ENCODE measurements around the gene BCAT1.
"Not testable (repeated sequence)": the region's sequence is repeated elsewhere in the genome, so short reads cannot be mapped to it uniquely, and the experiment has no call there.

Gene BCAT1

GRCh38 chr12:24947541-24948419 lies 1.1 kb downstream of the BCAT1 start:
- Mint-ChIP-seq H3K27ac (peak overlapping the region; percentile 13), H3K4me3 (peak overlapping the region; percentile 84), H3K36me3 (ENCODE audit: low read depth) (no peaks in the 10 kb centered on the region), H3K27me3 (ENCODE audit: low read depth) (peaks cover 46% of the 10 kb centered on the region), H3K4me1 (ENCODE audit: low read depth) (peaks cover 34% of the 10 kb centered on the region), H3K9me3 (no peaks in the 10 kb centered on the region)
- DNase-seq (ENCODE audit: low spot score) = no peak

- H3K4me3 Mint-ChIP-seq = no peak overlapping the region
- H3K27me3 Mint-ChIP-seq (ENCODE audit: low read depth) = peaks cover 51% of the 10 kb centered on the region
- no peaks in the 10 kb centered on the region for H3K36me3 Mint-ChIP-seq (ENCODE audit: low read depth)
- H3K4me1 Mint-ChIP-seq (ENCODE audit: low read depth) = peaks cover 46% of the 10 kb centered on the region
- no peak for DNase-seq (ENCODE audit: low spot score)
- H3K27ac Mint-ChIP-seq = no peak overlapping the region
- H3K9me3 Mint-ChIP-seq = no peaks in the 10 kb centered on the region
These were observed 3.1 kb downstream of the BCAT1 start for GRCh38 chr12:24945845-24946244.

- Mint-ChIP-seq H3K36me3 (ENCODE audit: low read depth) (no peaks in the 10 kb centered on the region), H3K27ac (no peak overlapping the region), H3K9me3 (no peaks in the 10 kb centered on the region), H3K4me1 (ENCODE audit: low read depth) (peaks cover 41% of the 10 kb centered on the region), H3K27me3 (ENCODE audit: low read depth) (peaks cover 44% of the 10 kb centered on the region), H3K4me3 (no peak overlapping the region)
- no peak for DNase-seq (ENCODE audit: low spot score)
These were observed 3.9 kb downstream of the BCAT1 start for GRCh38 chr12:24945039-24945438.

GRCh38 chr12:24944601-24944975 lies 4.3 kb downstream of the BCAT1 start:
- no peaks in the 10 kb centered on the region for H3K36me3 Mint-ChIP-seq (ENCODE audit: low read depth)
- peaks cover 42% of the 10 kb centered on the region for H3K27me3 Mint-ChIP-seq (ENCODE audit: low read depth)
- peaks cover 40% of the 10 kb centered on the region for H3K4me1 Mint-ChIP-seq (ENCODE audit: low read depth)
- no peak overlapping the region for H3K4me3 Mint-ChIP-seq
- no peak for DNase-seq (ENCODE audit: low spot score)
- no peak overlapping the region for H3K27ac Mint-ChIP-seq
- H3K9me3 Mint-ChIP-seq = no peaks in the 10 kb centered on the region

GRCh38 chr12:24943947-24944600 lies 4.8 kb downstream of the BCAT1 start:
- H3K36me3 Mint-ChIP-seq (ENCODE audit: low read depth) = no peaks in the 10 kb centered on the region
- peaks cover 36% of the 10 kb centered on the region for H3K4me1 Mint-ChIP-seq (ENCODE audit: low read depth)
- H3K4me3 Mint-ChIP-seq = no peak overlapping the region
- no peaks in the 10 kb centered on the region for H3K9me3 Mint-ChIP-seq
- DNase-seq (ENCODE audit: low spot score) = no peak
- H3K27ac Mint-ChIP-seq = no peak overlapping the region
- H3K27me3 Mint-ChIP-seq (ENCODE audit: low read depth) = peaks cover 37% of the 10 kb centered on the region

- Mint-ChIP-seq H3K4me1 (ENCODE audit: low read depth) (peaks cover 14% of the 10 kb centered on the region), H3K36me3 (ENCODE audit: low read depth) (no peaks in the 10 kb centered on the region), H3K4me3 (no peak overlapping the region), H3K9me3 (no peaks in the 10 kb centered on the region), H3K27me3 (ENCODE audit: low read depth) (peaks cover 18% of the 10 kb centered on the region), H3K27ac (no peak overlapping the region)
- DNase-seq (ENCODE audit: low spot score) = no peak
These were observed 8.7 kb downstream of the BCAT1 start for GRCh38 chr12:24940157-24940556.

GRCh38 chr12:24939551-24939950 lies 9.3 kb downstream of the BCAT1 start:
- not testable (repeated sequence) for DNase-seq (ENCODE audit: low spot score); H3K36me3 Mint-ChIP-seq (ENCODE audit: low read depth); H3K27ac Mint-ChIP-seq; H3K9me3 Mint-ChIP-seq; H3K4me3 Mint-ChIP-seq
- Mint-ChIP-seq H3K27me3 (ENCODE audit: low read depth) (peaks cover 15% of the 10 kb centered on the region), H3K4me1 (ENCODE audit: low read depth) (peaks cover 14% of the 10 kb centered on the region)

- H3K4me3 Mint-ChIP-seq = no peak overlapping the region
- no peak overlapping the region for H3K27ac Mint-ChIP-seq
- no peak for DNase-seq (ENCODE audit: low spot score)
These were observed 10.6 kb downstream of the BCAT1 start for GRCh38 chr12:24938341-24938740.

GRCh38 chr12:24937553-24938244 lies 11.2 kb downstream of the BCAT1 start:
- no peaks in the 10 kb centered on the region for H3K36me3 Mint-ChIP-seq (ENCODE audit: low read depth)
- H3K4me3 Mint-ChIP-seq = no peak overlapping the region
- H3K27me3 Mint-ChIP-seq (ENCODE audit: low read depth) = peaks cover 9% of the 10 kb centered on the region
- peaks cover 12% of the 10 kb centered on the region for H3K4me1 Mint-ChIP-seq (ENCODE audit: low read depth)
- DNase-seq (ENCODE audit: low spot score) = no peak
- H3K9me3 Mint-ChIP-seq = no peaks in the 10 kb centered on the region
- H3K27ac Mint-ChIP-seq = no peak overlapping the region

More at GRCh38 chr12:24938341-24938740, 10.6 kb downstream of the BCAT1 start:
- H3K36me3 Mint-ChIP-seq (ENCODE audit: low read depth) = no peaks in the 10 kb centered on the region
- no peaks in the 10 kb centered on the region for H3K9me3 Mint-ChIP-seq
- peaks cover 12% of the 10 kb centered on the region for H3K4me1 Mint-ChIP-seq (ENCODE audit: low read depth)
- peaks cover 9% of the 10 kb centered on the region for H3K27me3 Mint-ChIP-seq (ENCODE audit: low read depth)

GRCh38 chr12:24933694-24934407 lies 15.1 kb downstream of the BCAT1 start:
- no peak overlapping the region for H3K4me3 Mint-ChIP-seq
- no peak for DNase-seq (ENCODE audit: low spot score)
- H3K9me3 Mint-ChIP-seq = no peaks in the 10 kb centered on the region
- peaks cover 4% of the 10 kb centered on the region for H3K4me1 Mint-ChIP-seq (ENCODE audit: low read depth)
- no peaks in the 10 kb centered on the region for H3K36me3 Mint-ChIP-seq (ENCODE audit: low read depth)
- H3K27me3 Mint-ChIP-seq (ENCODE audit: low read depth) = peaks cover 9% of the 10 kb centered on the region
- H3K27ac Mint-ChIP-seq = no peak overlapping the region

- peaks cover 12% of the 10 kb centered on the region for H3K27me3 Mint-ChIP-seq (ENCODE audit: low read depth)
- H3K27ac Mint-ChIP-seq = no peak overlapping the region
- no peak for DNase-seq (ENCODE audit: low spot score)
- H3K4me3 Mint-ChIP-seq = no peak overlapping the region
- H3K4me1 Mint-ChIP-seq (ENCODE audit: low read depth) = peaks cover 4% of the 10 kb centered on the region
- H3K9me3 Mint-ChIP-seq = no peaks in the 10 kb centered on the region
- H3K36me3 Mint-ChIP-seq (ENCODE audit: low read depth) = no peaks in the 10 kb centered on the region
These were observed 17.1 kb downstream of the BCAT1 start for GRCh38 chr12:24931666-24932405.

- H3K4me3 Mint-ChIP-seq = no peak overlapping the region
- H3K27ac Mint-ChIP-seq = no peak overlapping the region
- H3K9me3 Mint-ChIP-seq = no peaks in the 10 kb centered on the region
- no peak for DNase-seq (ENCODE audit: low spot score)
- H3K4me1 Mint-ChIP-seq (ENCODE audit: low read depth) = peaks cover 4% of the 10 kb centered on the region
- peaks cover 12% of the 10 kb centered on the region for H3K27me3 Mint-ChIP-seq (ENCODE audit: low read depth)
- no peaks in the 10 kb centered on the region for H3K36me3 Mint-ChIP-seq (ENCODE audit: low read depth)
These were observed 18.9 kb downstream of the BCAT1 start for GRCh38 chr12:24929953-24930352.
